B cell (primary cell): ENCODE results near the gene LEMD2.

Experiments used
- CTCF ChIP-seq: fragments of 200-600 bp; IDR thresholded peaks from one replicate; pipeline ENCODE4 v1.8.0; 2022; ENCODE audit warnings: antibody characterized with exemption, mild to moderate bottlenecking
- EZH2 ChIP-seq: IDR thresholded peaks from 2 replicates; pipeline ENCODE4 v1.6.1; 2012; ENCODE audit warnings: borderline replicate concordance, low read depth, mild to moderate bottlenecking, moderate library complexity, low read length; ENCODE audit not compliant: insufficient read depth, poor library complexity, severe bottlenecking

- TF ChIP-seq EZH2 (no peak), CTCF (no peak)
Measured at GRCh38 chr6:33746651-33747100, 42.3 kb downstream of the LEMD2 start, which contains the start of gene IP6K3.
